Activated T-cell treated with anti-CD3 and anti-CD28 coated beads for 48 hours (primary cell): ENCODE measurements around the gene NME4.

ENCODE experiments used
- DNase-seq: peaks from one replicate; pipeline ENCODE4 v3.0.0-alpha.2; 2020; ENCODE audit warnings: low read depth

The NME4 gene

GRCh38 chr16:426906-427249 lies 29.9 kb downstream of the NME4 start:
- DNase-seq, result no peak

GRCh38 chr16:427250-427649 lies 30.3 kb downstream of the NME4 start:
- DNase-seq, result no peak

- no peak for DNase-seq
Measured at GRCh38 chr16:430904-431303, 33.9 kb downstream of the NME4 start.

GRCh38 chr16:440627-441026 lies 43.6 kb downstream of the NME4 start:
- DNase-seq, result no peak

GRCh38 chr16:441447-441846 lies 44.4 kb downstream of the NME4 start:
- DNase-seq, result no peak

GRCh38 chr16:442976-443375 lies 46.0 kb downstream of the NME4 start:
- no peak for DNase-seq

- DNase-seq, result no peak
Measured at GRCh38 chr16:444027-444426, 47.0 kb downstream of the NME4 start.

GRCh38 chr16:445566-445965 lies 48.6 kb downstream of the NME4 start:
- DNase-seq, result no peak
